IgD-negative memory B cell (primary cell): Measurements from ENCODE around the gene FGGY. TPM values are rescaled to one million over a fixed set of nuclear protein-coding genes. Genes with fewer than 3 reads are reported as not detected.
"Not testable (repeated sequence)": the region's sequence is repeated elsewhere in the genome, so short reads cannot be mapped to it uniquely, and the experiment has no call there.

ENCODE experiments used
- H3K27ac Mint-ChIP-seq, 3 donors: one replicate each; pipeline ENCODE4 v1.8.0; 2020 to 2022; ENCODE audit warnings: mild to moderate bottlenecking in 3 of 3, mixed read lengths in 3 of 3, moderate library complexity in 1 of 3
- H3K27me3 Mint-ChIP-seq: one replicate; pipeline ENCODE4 v1.8.0; 2021; ENCODE audit warnings: mixed read lengths
- H3K36me3 Mint-ChIP-seq: one replicate; pipeline ENCODE4 v1.8.0; 2020; ENCODE audit warnings: mild to moderate bottlenecking, mixed read lengths
- H3K4me1 Mint-ChIP-seq, 3 donors: one replicate each; pipeline ENCODE4 v1.8.0; 2020 to 2022; ENCODE audit warnings: mixed read lengths in 3 of 3, mild to moderate bottlenecking in 1 of 3
- H3K4me3 Mint-ChIP-seq, 4 donors: one replicate each; pipeline ENCODE4 v1.8.0; 2020 to 2022; ENCODE audit warnings: mild to moderate bottlenecking in 4 of 4, mixed read lengths in 4 of 4, moderate library complexity in 3 of 4
- H3K9me3 Mint-ChIP-seq, 3 donors: one replicate each; pipeline ENCODE4 v1.8.0; 2020 to 2021; ENCODE audit warnings: mixed read lengths in 3 of 3, mild to moderate bottlenecking in 1 of 3
- polyA plus RNA-seq: library from polyadenylated mRNA; unstranded; fragments of 300-500 nt; fragmentation: Illumina TruSeq; gene quantifications from one replicate; pipeline ENCODE4 v1.2.3, GENCODE V29; 2021

FGGY gene
- polyA plus RNA-seq, 1 donor from 2014 or later: 6.1 TPM

DNA sequence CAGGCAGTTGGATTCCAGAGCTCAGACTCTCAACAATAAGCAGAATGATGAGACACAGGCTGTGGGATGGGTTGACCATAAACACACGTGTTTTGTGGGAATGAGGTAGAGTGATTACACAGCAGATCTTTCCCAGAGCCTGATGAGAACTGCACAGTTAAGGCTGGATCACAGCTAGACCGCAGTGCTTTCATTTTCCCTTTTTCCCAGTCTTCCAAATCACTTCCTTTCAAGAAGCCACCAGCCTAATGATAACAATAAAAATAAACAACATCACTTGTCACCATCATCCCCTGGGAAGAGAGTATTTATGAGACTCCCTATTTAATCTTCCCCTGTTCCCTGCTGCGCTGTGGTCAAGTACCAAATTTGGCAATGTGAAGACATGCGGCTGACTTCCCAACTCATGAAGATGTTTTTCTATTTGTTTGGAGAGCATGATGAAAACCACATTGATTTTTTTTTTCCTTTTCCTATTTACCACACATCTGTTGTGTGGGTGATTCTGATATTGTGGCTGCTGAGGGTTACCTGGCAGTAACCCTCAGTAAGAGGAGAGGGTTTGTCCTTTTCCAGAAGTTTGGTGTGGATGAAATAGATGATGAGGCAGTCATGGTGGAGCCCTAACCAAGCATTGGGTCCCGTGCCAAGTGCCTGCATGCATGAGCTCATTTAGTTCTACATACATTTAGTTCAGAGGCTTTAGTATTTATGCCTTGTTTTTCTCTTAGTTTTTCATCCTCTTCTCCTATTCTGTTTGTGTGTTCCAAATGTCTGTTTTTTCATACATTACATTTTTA lies 268.9 kb downstream of the FGGY start:
- Mint-ChIP-seq H3K4me3 (no peak overlapping the region), H3K9me3 (peaks cover 0 to 1% (median 0%) of the 10 kb centered on the region in 3 donors), H3K36me3 (no peaks in the 10 kb centered on the region), H3K4me1 (peaks cover 49 to 57% (median 51%) of the 10 kb centered on the region in 3 donors), H3K27me3 (no peaks in the 10 kb centered on the region), H3K27ac (no peak overlapping the region)

DNA sequence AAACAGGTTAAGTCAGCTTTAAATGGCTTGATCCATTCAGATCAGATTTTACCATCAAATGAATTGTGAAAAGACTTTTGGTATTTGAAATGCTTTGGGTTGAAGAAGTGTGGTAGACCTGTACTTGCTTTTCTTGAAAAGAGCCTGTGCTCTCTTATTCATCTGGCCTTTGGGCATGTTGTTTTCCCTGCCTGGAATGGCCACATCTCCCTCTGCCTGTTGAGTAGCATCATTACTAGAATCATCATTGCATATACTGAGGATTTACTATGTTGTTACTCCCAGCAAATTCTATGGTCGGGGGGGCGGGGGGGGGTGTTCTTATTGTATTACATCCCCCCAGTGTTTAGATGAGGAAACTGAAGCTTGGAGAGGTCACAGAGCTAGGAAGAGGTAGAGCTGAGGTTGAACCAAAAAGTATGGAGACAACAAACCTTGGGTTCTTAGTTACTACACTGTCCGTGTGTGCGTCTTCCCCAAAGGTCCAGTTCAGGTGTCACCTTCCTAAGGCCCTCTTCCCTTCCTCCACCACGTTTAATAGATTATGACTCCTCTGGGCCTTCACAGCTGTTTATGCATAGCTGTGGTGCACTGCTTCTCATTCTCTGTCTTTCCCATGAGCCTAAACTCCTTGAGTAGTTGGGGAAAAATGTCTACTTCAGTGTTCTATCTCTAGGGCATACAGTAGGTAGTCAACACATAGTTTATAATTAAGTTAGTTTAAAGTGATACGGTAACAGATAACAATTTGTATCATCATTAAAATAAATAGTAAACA lies 271.5 kb downstream of the FGGY start:
- Mint-ChIP-seq H3K36me3 (no peaks in the 10 kb centered on the region), H3K9me3 (peaks cover 0 to 1% (median 0%) of the 10 kb centered on the region in 3 donors), H3K4me3 (peak overlapping the region in 1 of 4 donors; percentile 30), H3K4me1 (peaks cover 35 to 44% (median 41%) of the 10 kb centered on the region in 3 donors), H3K27ac (peak overlapping the region in 1 of 3 donors; percentile 17), H3K27me3 (no peaks in the 10 kb centered on the region)

DNA sequence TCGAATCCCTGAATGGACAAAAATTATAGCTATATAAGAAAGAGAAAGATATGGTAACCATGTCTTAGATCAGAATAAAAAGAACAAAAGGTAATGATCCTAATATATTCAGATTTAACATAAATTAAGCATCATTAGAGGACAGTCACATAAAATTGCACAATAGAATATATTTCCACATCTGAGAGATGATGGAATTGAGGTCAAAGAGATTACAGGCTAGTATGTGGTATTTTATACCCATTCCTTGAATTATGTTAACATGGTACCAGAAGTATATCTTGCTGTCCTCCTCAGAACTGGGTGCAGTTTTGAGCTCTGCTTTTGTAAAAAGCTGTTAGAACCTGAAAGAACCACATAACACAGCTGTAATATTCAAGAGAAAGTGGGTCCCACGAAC lies 272.3 kb downstream of the FGGY start:
- Mint-ChIP-seq H3K4me1 (peaks cover 29 to 37% (median 35%) of the 10 kb centered on the region in 3 donors), H3K9me3 (peaks cover 2 to 6% (median 2%) of the 10 kb centered on the region in 3 donors), H3K27ac (peak overlapping the region in 1 of 3 donors; percentile 17), H3K27me3 (no peaks in the 10 kb centered on the region), H3K36me3 (no peaks in the 10 kb centered on the region), H3K4me3 (no peak overlapping the region)

DNA sequence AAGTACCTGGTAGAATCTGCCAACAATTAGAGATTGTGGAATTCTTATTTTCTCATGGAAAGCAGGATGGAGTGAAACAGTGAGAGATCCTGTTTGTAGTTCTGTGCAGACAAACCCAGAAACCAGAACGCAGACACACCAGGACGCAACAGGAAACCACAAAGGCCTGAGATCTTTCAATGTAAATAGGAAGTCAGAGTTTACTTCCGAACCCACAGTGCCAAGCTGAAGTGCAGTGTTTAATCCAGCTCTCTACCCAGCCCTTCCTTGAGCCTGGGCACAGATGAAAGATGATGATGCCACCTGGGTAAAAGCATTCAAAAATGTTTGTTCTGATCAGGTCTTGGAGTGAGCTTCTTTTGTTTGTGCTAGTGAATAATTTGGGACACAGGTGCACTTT lies 273.6 kb downstream of the FGGY start:
- peak overlapping the region in 2 of 4 donors; percentile 82 for H3K4me3 Mint-ChIP-seq
- H3K27ac Mint-ChIP-seq: peak overlapping the region in 2 of 3 donors; percentile 14 to 55
- peaks cover 24 to 32% (median 31%) of the 10 kb centered on the region in 3 donors for H3K4me1 Mint-ChIP-seq
- peaks cover 3% of the 10 kb centered on the region for H3K36me3 Mint-ChIP-seq
- peaks cover 2 to 7% (median 2%) of the 10 kb centered on the region in 3 donors for H3K9me3 Mint-ChIP-seq
- H3K27me3 Mint-ChIP-seq: no peaks in the 10 kb centered on the region

DNA sequence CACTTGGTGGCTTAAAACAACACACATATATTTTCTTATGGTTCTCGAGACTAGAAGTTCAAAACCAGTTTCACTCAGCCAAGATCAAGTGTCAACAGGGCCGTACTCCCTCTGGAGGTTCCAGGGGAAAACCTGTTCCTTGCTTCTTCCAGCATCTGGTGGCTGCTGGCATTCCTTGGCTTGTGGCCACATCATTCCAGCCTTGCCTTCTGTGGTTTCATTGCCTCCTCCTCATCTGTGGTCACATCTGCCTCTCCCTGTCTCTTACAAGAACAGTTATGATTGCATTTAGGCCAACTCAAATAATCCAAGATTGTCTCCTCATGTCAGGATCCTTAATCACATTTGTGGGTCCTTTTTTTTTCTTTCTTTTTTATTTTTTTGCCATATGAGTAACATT lies 277.2 kb downstream of the FGGY start:
- Mint-ChIP-seq H3K36me3 (peaks cover 3% of the 10 kb centered on the region), H3K27me3 (no peaks in the 10 kb centered on the region), H3K4me1 (peaks cover 20 to 26% (median 26%) of the 10 kb centered on the region in 3 donors), H3K27ac (no peak overlapping the region), H3K4me3 (no peak overlapping the region), H3K9me3 (peaks cover 2 to 7% (median 4%) of the 10 kb centered on the region in 3 donors)

DNA sequence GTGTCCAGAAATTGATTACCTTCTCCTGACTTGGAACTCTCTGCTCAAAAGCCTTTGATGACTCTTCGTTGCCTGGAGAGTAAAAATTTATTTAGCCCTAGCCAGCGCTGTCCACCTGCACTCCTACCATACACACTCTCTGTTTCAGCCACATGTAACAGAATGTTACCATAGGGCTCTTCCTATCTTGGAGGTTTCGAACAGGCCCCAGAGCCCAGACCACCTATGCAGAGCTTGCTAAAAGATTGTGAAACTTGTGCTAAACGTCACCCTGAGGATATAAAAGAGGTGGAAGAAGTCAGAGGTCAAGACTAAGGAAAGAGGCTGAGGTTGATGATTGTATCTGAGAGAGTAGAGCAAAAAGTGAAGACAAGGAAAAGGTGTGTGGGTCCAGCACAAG lies 280.9 kb downstream of the FGGY start:
- Mint-ChIP-seq H3K4me1 (no peaks in the 10 kb centered on the region), H3K36me3 (peaks cover 6% of the 10 kb centered on the region), H3K4me3 (no peak overlapping the region), H3K9me3 (peaks cover 2 to 7% (median 4%) of the 10 kb centered on the region in 3 donors), H3K27ac (no peak overlapping the region), H3K27me3 (no peaks in the 10 kb centered on the region)

DNA sequence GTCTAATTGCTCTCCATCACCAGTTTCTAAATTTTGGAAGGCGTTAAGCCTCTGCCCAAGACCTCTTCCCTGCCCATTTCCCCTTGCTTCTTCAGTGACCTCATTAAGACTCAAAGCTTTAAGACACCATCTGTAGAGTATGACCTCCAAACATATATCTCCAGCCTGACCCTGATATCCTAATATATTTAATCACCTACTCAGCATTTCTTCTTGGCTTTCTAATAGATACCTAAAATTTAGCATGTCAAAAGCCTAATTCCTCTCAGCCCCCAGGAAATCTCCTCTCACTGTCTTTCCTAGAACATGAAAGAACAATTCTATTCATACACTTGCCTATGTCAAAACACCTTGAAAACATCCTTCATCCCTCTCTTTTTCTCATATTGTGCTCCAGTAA lies 282.3 kb downstream of the FGGY start:
- Mint-ChIP-seq H3K27me3 (no peaks in the 10 kb centered on the region), H3K4me1 (no peaks in the 10 kb centered on the region), H3K9me3 (peaks cover 0 to 2% (median 1%) of the 10 kb centered on the region in 3 donors), H3K27ac (no peak overlapping the region), H3K36me3 (peaks cover 6% of the 10 kb centered on the region), H3K4me3 (no peak overlapping the region)

DNA sequence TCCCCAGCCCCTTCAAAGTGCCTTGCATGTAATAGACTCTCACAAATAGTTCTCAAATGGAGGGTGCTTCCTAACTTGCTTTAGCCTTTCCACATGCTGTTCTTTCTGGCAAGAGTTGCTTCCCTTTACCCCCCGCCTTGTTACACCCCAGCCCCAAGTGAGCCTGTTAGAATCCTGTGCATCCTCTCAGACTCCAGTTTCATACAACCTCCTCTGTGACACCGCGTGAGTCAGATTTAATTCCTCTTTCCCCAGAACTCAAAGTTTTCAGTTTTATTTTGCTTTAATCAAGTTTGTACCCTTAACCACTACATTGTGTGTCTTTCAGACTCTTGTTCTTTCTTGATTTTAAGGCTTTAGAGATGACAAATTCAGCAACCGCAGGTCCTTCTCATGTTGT lies 283.4 kb downstream of the FGGY start:
- peaks cover 3% of the 10 kb centered on the region for H3K36me3 Mint-ChIP-seq
- H3K4me1 Mint-ChIP-seq: no peaks in the 10 kb centered on the region
- peaks cover 0 to 2% (median 0%) of the 10 kb centered on the region in 3 donors for H3K9me3 Mint-ChIP-seq
- H3K4me3 Mint-ChIP-seq: no peak overlapping the region
- no peak overlapping the region for H3K27ac Mint-ChIP-seq
- no peaks in the 10 kb centered on the region for H3K27me3 Mint-ChIP-seq

DNA sequence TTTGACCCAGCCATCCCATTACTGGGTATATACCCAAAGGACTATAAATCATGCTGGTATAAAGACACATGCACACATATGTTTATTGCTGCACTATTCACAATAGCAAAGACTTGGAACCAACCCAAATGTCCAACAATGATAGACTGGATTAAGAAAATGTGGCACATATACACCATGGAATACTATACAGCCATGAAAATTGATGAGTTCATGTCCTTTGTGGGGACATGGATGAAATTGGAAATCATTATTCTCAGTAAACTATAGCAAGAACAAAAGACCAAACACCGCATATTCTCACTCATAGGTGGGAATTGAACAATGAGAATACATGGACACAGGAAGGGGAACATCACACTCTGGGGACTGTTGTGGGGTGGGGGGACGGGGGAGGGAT lies 295.5 kb downstream of the FGGY start:
- H3K4me3 Mint-ChIP-seq, H3K36me3 Mint-ChIP-seq, H3K27ac Mint-ChIP-seq, H3K4me1 Mint-ChIP-seq, H3K9me3 Mint-ChIP-seq, H3K27me3 Mint-ChIP-seq: not testable (repeated sequence)

DNA sequence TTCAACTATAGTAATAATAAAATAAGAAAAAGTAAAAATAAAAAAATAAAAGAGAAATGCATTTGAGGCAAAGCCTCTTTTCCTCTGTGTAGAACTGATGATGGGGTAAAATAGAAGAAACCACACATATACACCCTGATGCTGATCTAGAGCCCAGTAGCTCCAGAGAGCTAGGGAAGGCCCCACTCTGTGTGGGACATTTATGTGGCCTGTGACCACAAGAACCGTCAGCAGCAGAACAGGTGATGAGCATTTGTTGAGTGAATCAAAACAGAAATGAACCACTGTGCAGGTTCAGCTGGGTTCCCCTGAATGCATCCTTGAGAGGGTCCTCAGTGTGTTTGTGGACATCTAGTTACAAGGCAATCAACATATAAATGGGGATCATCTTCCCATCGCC lies 296.0 kb downstream of the FGGY start:
- Mint-ChIP-seq H3K36me3 (peaks cover 7% of the 10 kb centered on the region), H3K27ac (no peak overlapping the region), H3K27me3 (no peaks in the 10 kb centered on the region), H3K4me3 (no peak overlapping the region), H3K4me1 (no peaks in the 10 kb centered on the region), H3K9me3 (peaks cover 0 to 2% (median 2%) of the 10 kb centered on the region in 3 donors)

DNA sequence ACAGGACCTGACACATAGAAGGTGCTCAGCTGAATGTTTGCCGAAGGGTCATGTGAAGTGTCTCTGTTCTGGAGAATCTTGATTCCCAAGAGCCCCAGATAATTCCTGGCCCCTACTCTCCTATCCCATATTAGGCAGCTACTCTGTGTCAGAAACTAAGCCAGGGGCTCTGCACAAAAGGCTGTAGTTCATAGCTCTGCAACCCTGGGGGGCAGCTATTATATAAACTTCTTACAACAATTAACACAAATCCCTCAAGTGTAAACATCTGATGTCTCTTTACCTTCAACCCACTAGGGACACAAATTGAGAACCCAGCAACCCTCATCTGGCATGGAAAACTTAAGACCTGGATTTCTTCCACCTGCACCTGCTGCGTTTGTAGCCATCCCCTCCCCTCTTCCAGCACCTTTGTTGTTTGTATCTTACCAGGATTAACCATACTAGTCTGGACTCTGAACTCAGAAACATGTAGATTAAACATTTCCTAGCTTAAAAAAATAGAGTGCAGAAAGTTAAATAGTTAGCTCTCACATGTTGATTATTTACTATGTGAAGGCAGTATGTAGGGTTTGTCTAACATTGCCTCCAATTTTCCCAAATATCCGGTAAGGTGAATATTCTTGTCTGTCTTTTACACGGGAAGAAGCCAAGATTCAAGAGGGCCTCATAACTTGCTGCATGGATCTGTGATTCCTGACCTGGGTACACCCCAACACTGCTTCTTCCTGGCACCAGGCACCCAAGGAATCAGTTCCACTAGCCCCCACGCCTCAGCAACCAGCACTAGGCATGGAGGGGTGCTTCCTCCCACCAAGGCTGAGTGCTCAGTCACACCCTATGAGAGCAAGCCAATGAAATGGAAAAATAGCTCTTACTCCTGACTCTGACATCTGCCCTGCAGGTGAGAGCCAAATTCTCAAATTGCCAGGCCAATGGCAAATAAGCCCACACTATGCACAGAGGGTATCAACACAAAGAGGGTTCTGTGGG lies 297.2 kb downstream of the FGGY start:
- Mint-ChIP-seq H3K4me1 (no peaks in the 10 kb centered on the region), H3K4me3 (no peak overlapping the region), H3K27me3 (no peaks in the 10 kb centered on the region), H3K9me3 (peaks cover 0 to 2% (median 2%) of the 10 kb centered on the region in 3 donors), H3K27ac (no peak overlapping the region), H3K36me3 (peaks cover 9% of the 10 kb centered on the region)

DNA sequence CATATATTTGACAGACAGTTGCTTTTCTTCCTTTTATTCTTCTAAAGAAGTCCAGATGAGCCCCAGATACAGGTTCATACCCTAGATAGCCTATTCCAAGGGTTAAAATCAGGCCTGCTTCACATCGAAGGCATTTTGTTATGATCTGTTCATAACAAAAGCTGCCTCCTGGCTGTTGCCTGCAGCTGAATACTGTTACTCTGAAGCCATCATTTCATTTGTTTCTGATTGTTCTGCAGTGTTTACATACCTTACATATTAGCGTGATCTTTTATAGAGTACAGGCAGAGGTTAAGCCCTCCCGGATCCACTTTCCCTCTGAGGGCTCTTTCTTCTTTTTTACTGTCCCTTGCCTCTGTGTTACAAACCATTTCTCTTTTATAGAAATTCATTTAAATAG lies 298.9 kb downstream of the FGGY start:
- Mint-ChIP-seq H3K27me3 (no peaks in the 10 kb centered on the region), H3K4me3 (no peak overlapping the region), H3K36me3 (peaks cover 15% of the 10 kb centered on the region), H3K4me1 (no peaks in the 10 kb centered on the region), H3K9me3 (peaks cover 0 to 2% (median 2%) of the 10 kb centered on the region in 3 donors), H3K27ac (no peak overlapping the region)

DNA sequence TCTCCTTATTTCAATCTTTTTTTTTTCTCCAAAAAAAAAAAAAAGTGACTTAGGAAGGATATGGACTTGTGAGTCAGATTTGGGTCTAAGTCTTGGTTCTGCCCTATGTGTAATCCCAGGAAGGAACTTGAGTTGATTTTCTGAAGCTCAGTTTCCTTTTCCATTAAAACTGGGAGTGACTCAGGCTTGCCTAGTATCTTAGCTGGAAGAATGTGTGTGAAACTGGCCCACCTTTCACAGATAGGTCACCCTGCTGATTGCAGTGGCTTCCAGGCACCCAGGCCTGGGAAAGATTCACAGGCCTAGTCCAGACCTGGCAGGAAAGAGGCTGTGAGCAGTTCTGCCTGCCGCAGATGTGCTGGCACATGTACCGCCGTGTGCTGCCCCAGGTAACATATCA lies 299.5 kb downstream of the FGGY start:
- no peaks in the 10 kb centered on the region for H3K4me1 Mint-ChIP-seq
- peaks cover 15% of the 10 kb centered on the region for H3K36me3 Mint-ChIP-seq
- no peak overlapping the region for H3K4me3 Mint-ChIP-seq
- peaks cover 0 to 2% (median under 1%) of the 10 kb centered on the region in 3 donors for H3K9me3 Mint-ChIP-seq
- H3K27me3 Mint-ChIP-seq: no peaks in the 10 kb centered on the region
- H3K27ac Mint-ChIP-seq: no peak overlapping the region

DNA sequence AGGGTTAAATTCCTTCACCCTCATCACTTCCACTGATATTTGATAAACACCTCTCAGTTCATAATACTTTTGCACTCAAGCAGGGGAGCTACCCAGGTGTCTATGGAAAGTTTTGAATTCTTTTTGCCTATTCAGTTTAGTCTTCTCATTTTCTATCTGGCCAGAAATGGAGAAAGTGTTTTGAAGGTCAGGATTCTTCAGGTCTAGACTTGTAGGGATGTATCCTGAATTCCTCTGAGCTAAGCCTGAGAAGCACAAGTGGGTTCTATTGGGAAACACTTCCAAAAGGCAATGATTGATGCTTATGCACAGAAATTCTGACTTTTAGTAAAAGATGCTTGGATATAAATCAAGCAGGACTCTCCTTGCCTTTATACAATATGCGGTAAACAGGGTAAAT lies 300.1 kb downstream of the FGGY start:
- peaks cover 15% of the 10 kb centered on the region for H3K36me3 Mint-ChIP-seq
- H3K4me3 Mint-ChIP-seq: no peak overlapping the region
- H3K9me3 Mint-ChIP-seq: peaks cover 0 to under 1% (median 0%) of the 10 kb centered on the region in 3 donors
- H3K27ac Mint-ChIP-seq: no peak overlapping the region
- H3K27me3 Mint-ChIP-seq: no peaks in the 10 kb centered on the region
- H3K4me1 Mint-ChIP-seq: no peaks in the 10 kb centered on the region
